PFSK-1 (cell line): ENCODE measurements around the gene EFNA5.

Experiments
- FOXP2 ChIP-seq: optimal IDR thresholded peaks from 2 replicates; pipeline ENCODE3; 2011; ENCODE audit warnings: borderline replicate concordance, control low read depth, inconsistent platforms; ENCODE audit not compliant: insufficient read depth; ENCODE audit errors: extremely low read length, extremely low read depth
- POLR2AphosphoS5 ChIP-seq: IDR thresholded peaks from 2 replicates; pipeline ENCODE4 v1.6.1; 2012; ENCODE audit warnings: low read depth, mild to moderate bottlenecking, control low read depth, low read length, moderate library complexity
- SIN3A ChIP-seq: IDR thresholded peaks from 2 replicates; pipeline ENCODE4 v1.6.1; 2012; ENCODE audit warnings: mild to moderate bottlenecking, low read length, moderate library complexity, borderline replicate concordance; ENCODE audit not compliant: insufficient read depth
- TAF1 ChIP-seq: IDR thresholded peaks from 2 replicates; pipeline ENCODE4 v1.6.1; 2012; ENCODE audit warnings: low read length, control low read depth, borderline replicate concordance; ENCODE audit not compliant: insufficient read depth
- TF ChIP-seq, protein P1 (sequence below), 2 experiments: IDR thresholded peaks; 2 replicates each; pipeline versions ENCODE4 v1.6.1 to v1.8.0; 2011 to 2012; ENCODE audit warnings: low read depth in 2 of 2, low read length in 2 of 2, control low read depth in 1 of 2, inconsistent platforms in 1 of 2, mild to moderate bottlenecking in 1 of 2, moderate library complexity in 1 of 2; ENCODE audit not compliant: insufficient read depth in 1 of 2

EFNA5 gene

DNA sequence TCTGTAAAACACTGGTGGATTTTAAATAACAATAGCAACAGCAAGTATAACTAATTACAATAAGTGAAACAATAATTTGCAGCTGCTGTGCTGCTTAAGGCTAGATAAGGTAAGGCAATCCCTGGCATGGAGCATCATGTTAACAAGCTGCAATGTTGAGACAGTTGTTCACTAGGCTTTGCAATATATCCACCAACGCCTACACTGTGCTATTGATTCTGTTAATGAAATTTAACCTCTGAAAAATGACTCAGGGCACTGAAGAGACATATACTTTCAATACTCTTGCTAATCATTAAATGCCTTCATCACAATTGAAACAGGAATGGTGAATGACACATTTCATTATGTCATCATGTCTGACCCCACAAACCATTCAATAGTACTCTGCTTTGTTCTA is 255.0 kb downstream of the EFNA5 start:
- TF ChIP-seq TAF1, result no peak

- TF ChIP-seq SIN3A, result no peak
- TF ChIP-seq TAF1, result no peak
- TF ChIP-seq, protein P1, sequence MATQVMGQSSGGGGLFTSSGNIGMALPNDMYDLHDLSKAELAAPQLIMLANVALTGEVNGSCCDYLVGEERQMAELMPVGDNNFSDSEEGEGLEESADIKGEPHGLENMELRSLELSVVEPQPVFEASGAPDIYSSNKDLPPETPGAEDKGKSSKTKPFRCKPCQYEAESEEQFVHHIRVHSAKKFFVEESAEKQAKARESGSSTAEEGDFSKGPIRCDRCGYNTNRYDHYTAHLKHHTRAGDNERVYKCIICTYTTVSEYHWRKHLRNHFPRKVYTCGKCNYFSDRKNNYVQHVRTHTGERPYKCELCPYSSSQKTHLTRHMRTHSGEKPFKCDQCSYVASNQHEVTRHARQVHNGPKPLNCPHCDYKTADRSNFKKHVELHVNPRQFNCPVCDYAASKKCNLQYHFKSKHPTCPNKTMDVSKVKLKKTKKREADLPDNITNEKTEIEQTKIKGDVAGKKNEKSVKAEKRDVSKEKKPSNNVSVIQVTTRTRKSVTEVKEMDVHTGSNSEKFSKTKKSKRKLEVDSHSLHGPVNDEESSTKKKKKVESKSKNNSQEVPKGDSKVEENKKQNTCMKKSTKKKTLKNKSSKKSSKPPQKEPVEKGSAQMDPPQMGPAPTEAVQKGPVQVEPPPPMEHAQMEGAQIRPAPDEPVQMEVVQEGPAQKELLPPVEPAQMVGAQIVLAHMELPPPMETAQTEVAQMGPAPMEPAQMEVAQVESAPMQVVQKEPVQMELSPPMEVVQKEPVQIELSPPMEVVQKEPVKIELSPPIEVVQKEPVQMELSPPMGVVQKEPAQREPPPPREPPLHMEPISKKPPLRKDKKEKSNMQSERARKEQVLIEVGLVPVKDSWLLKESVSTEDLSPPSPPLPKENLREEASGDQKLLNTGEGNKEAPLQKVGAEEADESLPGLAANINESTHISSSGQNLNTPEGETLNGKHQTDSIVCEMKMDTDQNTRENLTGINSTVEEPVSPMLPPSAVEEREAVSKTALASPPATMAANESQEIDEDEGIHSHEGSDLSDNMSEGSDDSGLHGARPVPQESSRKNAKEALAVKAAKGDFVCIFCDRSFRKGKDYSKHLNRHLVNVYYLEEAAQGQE (IDR thresholded peaks at IDR 0.05; ENCODE audit: insufficient read depth in 1 of 2, low read depth in 2 of 2, low read length in 2 of 2), result no peak
- TF ChIP-seq POLR2AphosphoS5, result no peak
- no peak for TF ChIP-seq FOXP2
Measured at GRCh38 chr5:107414802-107415201, 255.9 kb downstream of the EFNA5 start.

GRCh38 chr5:107413754-107414153 is 257.0 kb downstream of the EFNA5 start:
- TF ChIP-seq SIN3A (no peak), TAF1 (no peak), POLR2AphosphoS5 (no peak), FOXP2 (no peak)
- TF ChIP-seq, protein P1 (IDR thresholded peaks at IDR 0.05; ENCODE audit: insufficient read depth in 1 of 2, low read depth in 2 of 2, low read length in 2 of 2), result no peak

DNA sequence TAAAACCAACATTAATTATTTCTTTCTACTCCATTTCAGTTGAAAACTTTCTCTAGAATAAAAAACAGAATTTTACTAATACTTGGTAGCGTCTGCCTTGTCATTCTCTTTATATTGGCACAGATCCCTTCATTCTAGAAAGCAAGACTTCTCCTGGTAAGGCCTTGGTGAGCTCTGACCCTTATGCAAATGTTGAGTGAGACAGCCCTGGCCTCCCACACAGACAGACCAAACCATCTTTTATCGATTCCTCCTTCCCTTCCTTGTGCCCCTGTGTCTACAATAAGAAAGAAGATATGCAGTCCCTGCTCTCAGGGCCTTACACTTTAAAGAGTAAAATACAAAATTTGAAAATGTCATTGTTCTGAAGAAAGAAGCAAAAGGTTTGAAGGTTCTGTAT is 262.2 kb downstream of the EFNA5 start:
- TF ChIP-seq, protein P1 (IDR thresholded peaks at IDR 0.05; ENCODE audit: insufficient read depth in 1 of 2, low read depth in 2 of 2, low read length in 2 of 2), result no peak
- TF ChIP-seq SIN3A (no peak), FOXP2 (no peak), POLR2AphosphoS5 (no peak), TAF1 (no peak)

DNA sequence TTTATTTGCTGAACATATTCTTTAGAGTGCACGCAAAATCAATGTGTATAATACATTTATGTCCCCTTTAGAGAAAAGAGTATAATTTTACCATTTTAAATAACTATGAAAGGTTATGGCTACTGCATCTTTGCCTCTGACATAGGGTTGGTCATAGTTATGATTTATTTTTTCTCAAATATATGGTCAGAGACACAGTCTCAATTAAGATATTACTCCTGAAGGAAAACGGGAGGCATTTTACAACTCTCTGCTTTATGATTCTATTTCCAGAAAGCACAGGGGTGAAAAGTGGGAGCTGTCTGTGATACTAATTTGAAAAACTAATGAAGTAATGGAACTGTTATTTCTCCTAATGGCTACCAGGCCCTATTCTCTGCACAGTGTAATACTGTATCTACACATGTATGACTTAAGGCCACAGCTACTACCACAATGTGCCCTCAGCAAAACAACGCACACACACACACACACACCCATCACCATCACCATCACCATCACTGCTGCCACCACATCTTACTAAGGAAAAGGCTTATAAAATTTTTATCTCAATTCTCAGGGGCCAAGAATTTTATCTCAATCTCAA is 262.9 kb downstream of the EFNA5 start:
- TF ChIP-seq TAF1 (no peak), FOXP2 (no peak), SIN3A (no peak), POLR2AphosphoS5 (no peak)
- TF ChIP-seq, protein P1 (IDR thresholded peaks at IDR 0.05; ENCODE audit: insufficient read depth in 1 of 2, low read depth in 2 of 2, low read length in 2 of 2), result no peak
